ENCODE results near the gene NPM3.
A peak's percentile ranks its signal among the peaks of the same experiment; 100 is the strongest.

NPM3 gene

DNA sequence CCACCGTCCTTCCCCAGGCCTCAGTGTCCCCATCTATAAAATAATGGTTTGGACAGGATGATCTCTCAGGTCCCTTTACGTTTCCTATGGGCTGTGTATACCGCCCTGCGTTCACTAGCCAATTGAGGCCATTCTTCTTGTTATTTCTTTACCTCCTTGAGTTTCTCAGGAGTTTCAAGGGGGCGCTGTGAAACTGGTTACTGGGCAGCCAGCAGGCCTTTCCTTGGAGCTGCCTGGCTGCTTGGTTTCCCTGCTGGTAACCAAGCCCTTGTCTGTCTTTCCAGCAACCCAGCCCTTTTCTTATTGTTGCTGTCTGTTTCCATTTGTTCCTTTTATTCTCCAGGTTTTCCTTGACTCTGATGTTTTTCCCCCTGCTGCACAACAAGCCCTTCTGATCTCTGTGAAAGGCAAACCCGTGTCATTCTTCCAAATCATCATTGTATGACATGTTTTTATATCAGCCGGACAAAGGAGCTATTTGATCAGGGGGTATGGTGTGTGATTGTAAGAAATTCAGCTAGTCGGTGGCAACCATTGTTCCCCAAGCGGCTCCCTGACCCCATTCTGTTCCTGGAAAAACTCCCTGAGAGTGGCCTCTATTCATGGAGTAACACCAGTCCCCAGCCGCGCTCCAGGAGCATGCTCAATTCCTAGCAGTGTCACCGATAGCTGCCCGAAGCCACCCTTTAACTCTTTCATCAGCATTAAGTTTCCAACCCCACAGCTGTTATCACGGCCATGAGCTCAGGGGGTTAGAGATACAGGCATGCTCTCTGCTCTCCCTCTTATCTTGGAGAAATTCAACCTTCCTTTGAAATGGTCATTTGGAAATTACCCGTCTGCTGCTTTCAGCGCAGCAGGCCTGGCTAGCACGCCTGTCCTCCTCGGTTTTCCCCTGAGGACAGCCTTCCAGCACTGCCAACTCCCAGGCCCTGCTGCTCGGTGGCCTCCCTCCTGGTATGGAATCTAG is 33.9 kb downstream of the NPM3 start:
- DNase-seq: peak; percentile 65

DNA sequence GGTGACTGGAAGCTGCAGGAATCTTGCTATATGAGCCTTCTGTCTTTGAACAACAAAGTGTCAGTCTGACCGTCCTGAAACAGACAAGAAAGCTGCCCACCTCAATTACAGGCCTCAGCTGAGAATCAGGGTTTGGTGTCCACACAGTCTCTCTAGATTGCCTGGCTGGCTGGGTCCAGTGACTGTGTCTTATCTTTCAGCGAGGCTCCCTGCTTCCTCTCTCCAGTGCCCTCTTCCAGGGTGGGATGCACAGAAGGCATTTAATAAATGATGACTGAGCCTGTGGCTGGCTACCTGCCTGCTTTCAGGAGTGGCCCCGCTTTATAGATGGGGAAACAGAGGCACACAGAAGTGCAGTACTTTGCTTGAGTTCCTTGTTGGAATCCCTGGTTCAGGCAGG is 34.8 kb downstream of the NPM3 start:
- no peak for DNase-seq

DNA sequence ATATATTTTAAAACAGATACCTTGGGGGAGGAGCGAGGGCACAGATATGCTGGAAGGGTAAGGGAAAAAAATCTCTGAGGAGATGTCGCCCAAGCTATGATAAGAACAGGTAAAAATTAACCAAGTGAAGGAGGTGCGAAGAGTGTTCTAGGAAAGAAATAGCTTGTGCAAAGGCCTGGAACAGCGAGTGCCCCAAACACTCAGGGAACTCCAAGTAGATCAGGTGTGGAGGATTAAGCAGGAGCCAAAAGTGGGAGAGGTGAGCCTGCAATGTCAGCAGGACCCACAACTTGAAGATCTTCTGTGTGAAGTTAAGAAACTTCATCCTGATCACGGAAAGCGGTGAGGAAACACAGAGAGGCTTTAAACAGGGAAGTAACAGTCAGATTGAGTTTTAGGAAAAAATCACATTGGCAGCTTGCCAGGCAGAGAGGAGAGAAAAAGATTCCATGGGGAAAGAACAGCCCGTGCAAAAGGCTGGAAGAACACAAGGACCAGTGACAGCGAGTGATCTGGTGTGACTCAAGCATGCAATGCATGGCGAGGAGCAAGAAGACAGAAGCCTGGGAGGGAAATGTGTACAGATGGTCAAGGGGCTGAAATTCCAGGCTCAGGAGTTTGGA is 38.1 kb downstream of the NPM3 start:
- DNase-seq: no peak

DNA sequence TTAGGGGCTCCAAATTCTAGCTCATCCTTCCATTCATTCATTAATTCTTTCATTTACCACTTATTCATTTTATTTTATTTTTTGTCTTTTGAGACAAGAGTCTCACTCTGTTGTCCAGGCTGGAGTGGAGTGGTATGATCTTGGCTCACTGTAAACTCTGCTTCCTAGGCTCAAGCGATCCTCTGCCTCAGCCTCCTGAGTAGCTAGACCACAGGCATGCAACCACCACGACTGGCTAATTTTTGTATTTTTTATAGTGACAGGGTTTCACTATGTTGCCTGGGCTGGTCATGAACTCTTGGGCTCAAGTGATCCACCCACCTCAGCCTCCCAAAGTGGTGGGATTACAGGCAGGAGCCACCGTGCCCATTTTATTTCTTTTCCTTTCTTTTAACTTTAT is 39.0 kb downstream of the NPM3 start:
- no peak for DNase-seq

DNA sequence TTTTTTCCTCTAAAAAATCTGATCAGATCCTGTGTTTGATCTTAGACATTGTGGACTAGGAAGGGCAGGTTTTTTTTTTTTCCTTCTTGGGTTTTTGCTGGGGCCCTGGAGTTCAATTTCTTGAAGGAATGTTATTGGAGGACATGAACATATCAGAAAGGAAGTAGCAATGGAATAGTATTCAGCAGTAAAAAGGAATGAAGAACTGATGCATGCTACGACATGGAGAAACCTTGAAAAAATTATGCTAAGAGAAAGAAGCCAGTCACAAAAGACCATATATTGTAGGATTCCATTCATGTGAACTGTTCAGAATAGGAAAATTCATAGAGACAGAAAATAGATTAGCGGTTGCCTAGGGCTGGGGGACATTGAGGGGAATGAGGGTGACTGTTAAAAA is 41.3 kb downstream of the NPM3 start:
- DNase-seq: no peak

DNA sequence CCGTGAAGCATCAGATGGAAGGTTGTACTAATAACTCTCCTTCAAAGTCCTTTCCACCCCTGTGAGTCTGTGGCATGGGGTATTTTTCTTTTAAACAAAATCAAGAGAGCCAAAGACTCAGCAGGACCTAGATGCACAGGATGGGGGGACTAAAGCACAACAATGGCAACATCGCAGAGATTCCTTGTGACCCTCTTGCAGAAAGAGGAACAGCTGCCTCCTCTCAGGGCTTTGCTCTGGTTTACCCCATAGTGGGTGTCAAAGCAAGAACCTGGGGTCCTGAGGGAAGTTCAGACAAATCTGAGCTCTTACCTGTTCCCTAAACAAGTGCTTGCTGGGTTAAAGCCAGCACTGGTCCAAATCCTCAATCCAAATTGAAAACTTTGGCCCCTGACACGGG is 46.6 kb downstream of the NPM3 start:
- DNase-seq: no peak

DNA sequence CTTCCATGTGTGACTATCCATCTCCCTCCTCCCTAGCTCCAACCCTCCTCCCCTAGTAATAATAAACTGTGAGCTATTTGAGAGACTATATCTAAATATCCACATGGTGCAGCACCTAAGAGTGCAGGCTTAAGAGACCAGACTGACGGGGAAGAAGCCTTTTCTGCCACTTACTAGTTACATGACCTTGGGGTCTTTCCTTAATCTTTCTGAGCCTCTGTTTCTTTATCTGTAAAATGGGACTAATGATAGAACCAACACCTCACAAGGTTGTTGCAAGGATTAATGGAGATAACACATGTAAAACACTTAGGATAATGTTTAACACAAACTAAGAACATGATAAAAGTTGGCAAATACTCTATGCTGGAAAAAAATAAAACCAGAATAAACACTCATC is 51.1 kb downstream of the NPM3 start:
- DNase-seq: no peak

Data from eye (tissue), 1 donor.